SK-N-SH treated with all-trans-retinoic acid at 6 μM for 48 hours (cell line): Measurements from ENCODE around the gene SMG7.

ENCODE experiments used
- ARNTL ChIP-seq: fragments of 450-650 bp; formaldehyde crosslinking; IDR thresholded peaks from 2 replicates; pipeline ENCODE4 v1.5.0; 2020; ENCODE audit warnings: low read depth, mild to moderate bottlenecking, moderate library complexity, borderline replicate concordance
- BACH2 ChIP-seq: fragments of 250-450 bp; sonication (Bioruptor Pico); IDR thresholded peaks from 2 replicates; pipeline ENCODE4 v1.9.0; 2021; ENCODE audit warnings: mild to moderate bottlenecking, borderline replicate concordance
- ZNF8 ChIP-seq: fragments of 450-650 bp; formaldehyde crosslinking; IDR thresholded peaks from 2 replicates; pipeline ENCODE4 v1.5.0; 2020; ENCODE audit warnings: mild to moderate bottlenecking, moderate library complexity

DNA sequence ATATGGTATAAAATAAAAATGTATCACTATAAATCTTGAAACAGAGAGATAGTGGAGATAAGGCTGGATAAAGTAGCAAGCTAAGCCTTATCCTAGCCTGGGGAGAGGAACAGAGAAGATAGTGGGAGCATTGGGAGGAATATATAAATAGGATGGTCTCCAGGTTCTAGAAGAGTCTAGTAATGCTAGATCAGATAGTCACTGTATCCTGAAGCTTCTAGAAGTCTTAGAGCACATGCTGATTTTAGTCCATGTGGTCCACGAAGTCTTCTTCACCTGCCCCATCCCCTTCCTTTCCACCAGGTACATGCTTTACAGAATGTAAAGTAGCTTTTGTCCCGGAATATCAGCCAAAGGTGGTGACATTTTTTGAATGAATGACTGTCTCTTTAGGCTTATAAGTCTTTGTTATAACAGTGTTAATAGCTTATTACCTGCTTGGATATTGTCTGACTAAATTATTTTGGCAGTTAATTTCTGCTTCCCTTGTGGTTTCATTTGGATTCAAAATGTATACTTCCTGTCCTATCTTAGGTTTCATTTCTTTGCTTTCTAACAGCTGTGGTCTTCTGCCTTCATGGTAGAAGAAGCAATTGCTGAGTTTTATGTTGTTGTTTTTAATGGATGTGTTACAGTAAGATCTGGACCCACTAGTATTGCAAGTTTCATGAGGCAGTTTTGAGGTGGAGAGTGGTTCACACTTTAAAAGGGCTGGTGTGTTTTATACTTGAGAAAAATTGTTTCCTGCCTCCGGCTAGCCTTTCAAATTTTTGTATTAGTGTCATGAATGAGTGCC lies 5.9 kb downstream of the SMG7 start:
- TF ChIP-seq ARNTL (CRISPR knock-in tag) (no peak), BACH2 (CRISPR knock-in tag) (no peak), ZNF8 (CRISPR knock-in tag) (no peak)
